IPS-15b (cell line): ENCODE measurements around the gene THAP8.

ENCODE experiments used
- H3K27me3 ChIP-seq: one replicate; pipeline ENCODE4 v1.6.1; 2013; ENCODE audit warnings: low read length; ENCODE audit not compliant: control insufficient read depth, insufficient read depth
- H3K36me3 ChIP-seq: one replicate; pipeline ENCODE4 v1.6.1; 2013; ENCODE audit warnings: low read length; ENCODE audit not compliant: control insufficient read depth, insufficient read depth
- H3K4me1 ChIP-seq: one replicate; pipeline ENCODE4 v1.6.1; 2013; ENCODE audit warnings: mild to moderate bottlenecking, low read length; ENCODE audit not compliant: control insufficient read depth, insufficient read depth
- H3K4me3 ChIP-seq: one replicate; pipeline ENCODE4 v1.5.1; 2013; ENCODE audit warnings: low read depth, low read length
- H3K9ac ChIP-seq: one replicate; pipeline ENCODE4 v1.6.1; 2013; ENCODE audit warnings: low read depth, mild to moderate bottlenecking, low read length
- H3K9me3 ChIP-seq: one replicate; pipeline ENCODE4 v1.6.1; 2013; ENCODE audit warnings: mild to moderate bottlenecking, low read length; ENCODE audit not compliant: control insufficient read depth, insufficient read depth

The THAP8 gene

GRCh38 chr19:36001605-36002004, 52.5 kb downstream of the THAP8 start:
- peaks cover 3% of the 10 kb centered on the region for H3K36me3 ChIP-seq
- no peak overlapping the region for H3K4me3 ChIP-seq
- no peaks in the 10 kb centered on the region for H3K4me1 ChIP-seq
- H3K9ac ChIP-seq, result no peak overlapping the region
- no peaks in the 10 kb centered on the region for H3K27me3 ChIP-seq
- no peaks in the 10 kb centered on the region for H3K9me3 ChIP-seq

DNA sequence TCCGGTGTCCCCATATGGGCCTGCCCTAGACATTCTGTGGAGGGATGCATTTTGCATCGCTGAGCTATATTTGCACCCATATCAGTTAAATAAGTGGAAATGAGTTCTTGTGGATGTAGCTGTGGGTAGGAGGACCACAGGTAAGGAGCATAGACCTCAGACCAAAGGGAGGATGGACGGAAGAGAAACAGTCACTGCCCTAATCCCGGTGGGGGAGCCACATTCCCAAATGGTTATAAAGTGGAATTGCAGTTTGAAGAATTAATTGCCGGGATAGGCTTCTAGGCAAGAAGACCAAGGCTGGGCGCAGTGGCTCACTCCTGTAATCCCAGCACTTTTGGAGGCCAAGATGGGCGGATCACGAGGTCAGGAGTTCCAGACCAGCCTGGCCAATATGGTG, 57.3 kb downstream of the THAP8 start:
- H3K9me3 ChIP-seq, result no peaks in the 10 kb centered on the region
- no peaks in the 10 kb centered on the region for H3K27me3 ChIP-seq
- H3K4me1 ChIP-seq, result no peaks in the 10 kb centered on the region
- H3K9ac ChIP-seq, result no peak overlapping the region
- H3K4me3 ChIP-seq, result no peak overlapping the region
- H3K36me3 ChIP-seq, result no peaks in the 10 kb centered on the region

DNA sequence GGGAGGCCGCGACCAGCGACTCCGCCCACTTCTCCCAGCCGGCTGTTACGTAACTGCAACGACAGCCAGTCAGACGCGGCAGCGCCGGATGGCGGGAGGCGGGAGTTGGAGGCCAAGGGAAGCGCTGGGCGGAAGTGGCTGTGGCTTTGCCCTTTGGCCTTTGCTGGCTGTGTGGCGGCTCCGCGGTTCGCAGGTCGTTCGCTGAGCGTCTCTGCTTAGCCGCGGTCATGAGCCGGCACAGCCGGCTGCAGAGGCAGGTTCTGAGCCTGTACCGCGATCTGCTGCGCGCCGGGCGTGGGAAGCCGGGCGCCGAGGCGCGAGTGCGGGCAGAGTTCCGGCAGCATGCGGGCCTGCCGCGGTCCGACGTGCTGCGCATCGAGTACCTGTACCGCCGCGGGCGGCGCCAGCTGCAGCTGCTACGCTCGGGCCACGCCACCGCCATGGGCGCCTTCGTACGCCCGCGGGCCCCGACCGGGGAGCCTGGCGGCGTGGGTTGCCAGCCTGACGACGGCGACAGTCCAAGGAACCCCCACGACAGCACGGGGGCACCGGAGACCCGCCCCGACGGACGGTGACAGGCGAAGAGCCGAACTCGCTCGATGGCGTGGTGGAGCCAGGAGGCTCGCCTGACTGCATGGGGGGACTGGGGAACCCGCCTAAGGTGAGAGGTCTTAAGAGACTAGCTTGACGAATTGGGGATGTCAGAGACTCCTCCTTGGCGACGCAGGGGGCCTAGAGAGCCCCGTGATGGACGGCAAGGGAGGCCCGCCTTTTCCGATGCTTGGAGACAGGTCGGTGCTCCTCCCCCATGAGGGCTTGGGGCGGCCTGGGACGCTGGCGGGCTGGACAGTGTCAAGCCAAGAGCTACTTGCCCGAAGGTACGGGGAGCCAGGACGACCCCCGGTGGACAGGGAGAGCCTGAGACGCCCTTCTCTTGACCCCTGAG, 58.8 kb downstream of the THAP8 start, which contains the start of gene SDHAF1:
SDHAF1 (plus strand) TSS at position 141 of the 946 bp plus-strand sequence; CDS start at position 228, 87 bp downstream.
- no peaks in the 10 kb centered on the region for H3K4me1 ChIP-seq
- peak within 1 kb of the TSS; percentile 91 for H3K4me3 ChIP-seq
- no peaks in the 10 kb centered on the region for H3K36me3 ChIP-seq
- peak within 1 kb of the TSS; percentile 70 for H3K9ac ChIP-seq
- no peaks in the 10 kb centered on the region for H3K9me3 ChIP-seq
- H3K27me3 ChIP-seq, result no peaks in the 10 kb centered on the region

DNA sequence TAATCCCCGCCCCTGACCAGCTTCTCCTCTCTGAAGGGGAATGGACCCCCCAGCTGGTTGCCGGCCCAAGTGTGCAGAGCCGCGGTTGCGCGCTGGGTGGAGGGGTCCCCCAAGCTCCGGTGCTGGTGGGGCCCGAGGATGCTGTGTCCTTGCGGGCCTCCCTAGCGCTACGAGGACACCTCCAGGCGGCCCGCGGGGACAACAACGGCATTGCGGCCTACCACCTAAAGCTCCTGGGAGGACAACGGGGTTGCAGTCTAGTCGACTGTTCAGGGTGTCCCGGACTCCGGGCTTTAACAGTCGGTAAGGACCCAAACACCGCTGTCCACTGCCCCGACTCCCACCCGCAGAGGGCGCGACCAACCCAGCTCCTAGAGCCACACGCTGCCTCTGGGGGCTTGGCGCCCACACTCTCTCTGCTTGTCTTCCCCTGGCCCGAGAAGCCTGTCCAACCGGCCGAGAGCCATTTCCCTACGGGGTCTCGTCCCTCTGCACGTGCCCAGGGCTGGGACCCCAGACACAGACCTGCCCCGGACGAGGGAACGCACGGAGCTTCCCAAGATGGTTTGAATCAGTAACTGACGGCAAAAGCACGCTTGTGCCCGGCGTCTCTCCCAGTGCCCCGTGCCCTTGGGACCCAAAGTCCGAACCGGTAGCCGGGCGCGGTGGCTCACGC, 60.0 kb downstream of the THAP8 start:
- Histone ChIP-seq H3K36me3 (no peaks in the 10 kb centered on the region), H3K4me1 (no peaks in the 10 kb centered on the region), H3K4me3 (no peak overlapping the region), H3K9ac (no peak overlapping the region), H3K27me3 (no peaks in the 10 kb centered on the region), H3K9me3 (no peaks in the 10 kb centered on the region)

- H3K9me3 ChIP-seq, result no peaks in the 10 kb centered on the region
- no peaks in the 10 kb centered on the region for H3K27me3 ChIP-seq
Measured at GRCh38 chr19:35992907-35993765, 60.9 kb downstream of the THAP8 start.

DNA sequence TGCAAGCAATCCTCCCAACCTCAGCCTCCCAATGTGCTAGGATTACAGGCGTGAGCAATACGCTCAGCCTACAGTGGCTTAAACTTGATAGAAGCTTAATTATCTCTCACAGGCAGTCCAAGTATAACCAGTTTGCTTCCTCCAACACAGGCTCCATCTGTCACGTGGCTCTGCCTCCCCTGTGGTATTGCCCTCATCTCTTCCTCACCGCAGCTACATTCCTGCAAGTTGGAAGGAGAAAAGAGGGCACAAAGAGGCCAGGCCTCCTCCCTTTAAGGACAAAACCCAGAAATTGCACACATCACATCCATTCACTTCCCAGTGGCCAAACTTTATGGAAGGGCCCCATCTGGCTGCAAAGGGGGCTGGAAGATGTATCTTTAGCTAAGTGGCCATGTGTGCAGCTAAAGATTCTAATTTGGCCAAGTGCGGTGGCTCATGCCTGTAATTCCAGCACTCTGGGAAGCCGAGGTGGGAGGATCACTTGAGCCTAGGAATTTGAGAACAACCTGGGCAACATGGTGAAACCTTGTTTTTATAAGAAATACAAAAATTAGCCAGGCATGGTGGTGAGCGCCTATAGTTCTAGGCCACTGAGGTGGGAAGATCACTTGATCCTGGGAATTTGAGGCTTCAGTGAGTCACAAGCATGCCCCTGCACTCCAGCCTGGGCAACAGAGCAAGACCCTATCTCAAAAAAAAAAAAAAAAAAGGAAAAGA, 62.2 kb downstream of the THAP8 start:
- H3K27me3 ChIP-seq, result no peaks in the 10 kb centered on the region
- no peaks in the 10 kb centered on the region for H3K9me3 ChIP-seq
- H3K4me1 ChIP-seq, result no peaks in the 10 kb centered on the region
- no peak overlapping the region for H3K9ac ChIP-seq
- no peaks in the 10 kb centered on the region for H3K36me3 ChIP-seq
- no peak overlapping the region for H3K4me3 ChIP-seq

More at GRCh38 chr19:35992907-35993765, 60.9 kb downstream of the THAP8 start:
- Histone ChIP-seq H3K9ac (no peak overlapping the region), H3K36me3 (no peaks in the 10 kb centered on the region), H3K4me3 (no peak overlapping the region), H3K4me1 (no peaks in the 10 kb centered on the region)

- Histone ChIP-seq H3K27me3 (peaks cover 5% of the 10 kb centered on the region), H3K4me1 (no peaks in the 10 kb centered on the region), H3K9ac (no peak overlapping the region), H3K36me3 (no peaks in the 10 kb centered on the region), H3K9me3 (no peaks in the 10 kb centered on the region), H3K4me3 (no peak overlapping the region)
Measured at GRCh38 chr19:35990771-35991730, 63.0 kb downstream of the THAP8 start.

DNA sequence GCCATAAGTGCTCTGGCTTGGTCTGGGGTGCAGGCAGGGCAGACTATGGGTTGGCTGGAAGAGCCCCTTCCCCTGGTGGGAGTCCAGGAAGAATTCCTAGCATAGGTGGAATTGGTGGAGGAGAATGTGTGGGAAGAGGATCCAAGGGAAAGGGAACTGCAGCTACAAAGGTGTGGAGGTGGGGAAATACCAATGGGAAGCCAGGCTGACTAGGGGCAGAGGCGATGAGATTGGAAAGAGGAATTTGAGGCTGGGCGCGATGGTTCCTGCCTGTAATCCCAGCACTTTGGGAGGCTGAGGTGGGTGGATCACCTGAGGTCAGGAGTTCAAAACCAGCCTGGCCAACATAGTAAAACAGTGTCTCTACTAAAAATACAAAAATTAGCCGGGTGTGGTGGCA, 63.9 kb downstream of the THAP8 start:
- no peak overlapping the region for H3K9ac ChIP-seq
- no peaks in the 10 kb centered on the region for H3K4me1 ChIP-seq
- H3K27me3 ChIP-seq, result peaks cover 13% of the 10 kb centered on the region
- no peaks in the 10 kb centered on the region for H3K9me3 ChIP-seq
- H3K36me3 ChIP-seq, result no peaks in the 10 kb centered on the region
- no peak overlapping the region for H3K4me3 ChIP-seq

DNA sequence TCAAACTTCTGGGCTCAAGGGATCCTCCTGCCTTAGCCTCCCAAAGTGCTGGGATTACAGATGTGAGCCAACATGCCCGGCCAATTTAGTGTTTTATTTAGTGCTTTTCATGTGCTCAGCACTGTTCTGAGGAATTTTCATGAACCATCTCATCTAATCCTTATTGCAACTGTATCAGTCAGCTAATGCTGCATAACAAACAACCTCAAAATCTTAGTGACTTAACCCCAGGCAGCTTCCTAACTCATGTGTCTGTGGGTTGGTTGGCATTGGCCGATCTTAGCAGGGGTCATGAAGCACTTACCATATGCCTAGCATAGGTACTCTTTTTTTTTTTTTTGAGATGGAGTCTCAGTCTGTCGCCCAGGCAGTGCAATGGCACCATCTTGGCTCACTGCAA, 65.3 kb downstream of the THAP8 start:
- Histone ChIP-seq H3K4me1 (no peaks in the 10 kb centered on the region), H3K27me3 (peaks cover 15% of the 10 kb centered on the region), H3K9ac (no peak overlapping the region), H3K9me3 (no peaks in the 10 kb centered on the region), H3K4me3 (no peak overlapping the region), H3K36me3 (no peaks in the 10 kb centered on the region)

- Histone ChIP-seq H3K27me3 (peaks cover 17% of the 10 kb centered on the region), H3K9ac (no peak overlapping the region), H3K4me1 (no peaks in the 10 kb centered on the region), H3K36me3 (no peaks in the 10 kb centered on the region), H3K9me3 (no peaks in the 10 kb centered on the region), H3K4me3 (no peak overlapping the region)
Measured at GRCh38 chr19:35987571-35987896, 66.6 kb downstream of the THAP8 start.
